ENCODE data around the gene EDIL3. TPM values are rescaled to one million over a fixed set of nuclear protein-coding genes. Genes with fewer than 3 reads are reported as not detected.

EDIL3 gene
- total RNA-seq, 1 experiment from 2014 or later, result 0.07 TPM

DNA sequence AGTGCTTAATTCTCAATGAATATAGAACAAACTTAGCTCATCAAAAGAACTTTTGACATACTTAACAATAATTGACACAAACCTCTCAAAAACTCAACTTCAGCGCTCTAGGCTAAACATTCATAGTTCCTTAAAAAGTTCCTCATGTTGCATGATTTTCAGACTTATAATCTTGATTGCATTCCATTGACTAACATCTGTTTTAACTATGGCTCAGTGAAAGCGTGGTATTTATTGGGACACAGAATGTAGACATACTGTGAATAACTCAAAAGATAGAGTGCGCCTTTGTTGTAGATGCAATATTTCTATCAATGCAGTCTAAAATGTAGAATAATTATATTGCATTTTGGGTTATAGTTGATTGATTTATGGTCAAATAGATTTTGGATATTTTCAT is 436.9 kb downstream of the EDIL3 start:
- TF ChIP-seq, protein P1, sequence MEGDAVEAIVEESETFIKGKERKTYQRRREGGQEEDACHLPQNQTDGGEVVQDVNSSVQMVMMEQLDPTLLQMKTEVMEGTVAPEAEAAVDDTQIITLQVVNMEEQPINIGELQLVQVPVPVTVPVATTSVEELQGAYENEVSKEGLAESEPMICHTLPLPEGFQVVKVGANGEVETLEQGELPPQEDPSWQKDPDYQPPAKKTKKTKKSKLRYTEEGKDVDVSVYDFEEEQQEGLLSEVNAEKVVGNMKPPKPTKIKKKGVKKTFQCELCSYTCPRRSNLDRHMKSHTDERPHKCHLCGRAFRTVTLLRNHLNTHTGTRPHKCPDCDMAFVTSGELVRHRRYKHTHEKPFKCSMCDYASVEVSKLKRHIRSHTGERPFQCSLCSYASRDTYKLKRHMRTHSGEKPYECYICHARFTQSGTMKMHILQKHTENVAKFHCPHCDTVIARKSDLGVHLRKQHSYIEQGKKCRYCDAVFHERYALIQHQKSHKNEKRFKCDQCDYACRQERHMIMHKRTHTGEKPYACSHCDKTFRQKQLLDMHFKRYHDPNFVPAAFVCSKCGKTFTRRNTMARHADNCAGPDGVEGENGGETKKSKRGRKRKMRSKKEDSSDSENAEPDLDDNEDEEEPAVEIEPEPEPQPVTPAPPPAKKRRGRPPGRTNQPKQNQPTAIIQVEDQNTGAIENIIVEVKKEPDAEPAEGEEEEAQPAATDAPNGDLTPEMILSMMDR (IDR thresholded peaks at IDR 0.05; ENCODE audit: unreplicated experiment), result no peak
- intact Hi-C loops (cut with micrococcal nuclease; ENCODE audit: unreplicated experiment), result no loop called here
- Mint-ChIP-seq H3K27me3 (ENCODE audit: unreplicated experiment) (no peaks in the 10 kb centered on the region), H3K27ac (ENCODE audit: unreplicated experiment) (no peak overlapping the region), H3K4me1 (ENCODE audit: low read depth, unreplicated experiment) (no peaks in the 10 kb centered on the region), H3K9me3 (ENCODE audit: low read depth, unreplicated experiment) (no peaks in the 10 kb centered on the region), H3K36me3 (ENCODE audit: insufficient read depth, unreplicated experiment) (no peaks in the 10 kb centered on the region), H3K4me3 (ENCODE audit: low read depth, unreplicated experiment) (no peak overlapping the region)
- BruUV-seq (replicated peaks), result no TSS peak
- no peak for DNase-seq
- CTCF ChIA-PET, result no interaction called here

DNA sequence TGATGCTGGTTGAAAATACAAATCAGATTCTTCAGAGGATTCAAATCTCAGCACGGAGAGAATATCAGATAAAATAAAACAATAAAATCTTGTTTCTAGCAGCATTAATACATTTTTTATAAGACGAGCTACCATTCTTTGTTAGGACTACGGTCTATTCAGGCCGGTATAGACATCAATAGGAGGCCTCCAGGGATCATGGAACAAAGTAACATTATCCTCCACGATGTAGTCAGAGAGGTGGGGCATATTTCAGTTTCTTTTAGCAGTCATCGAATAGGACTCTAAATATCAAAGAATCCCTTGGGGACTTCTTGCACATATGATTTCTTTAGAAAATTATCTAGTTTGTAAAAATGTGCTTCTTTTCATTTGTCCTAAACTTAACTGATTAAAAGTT is 438.2 kb downstream of the EDIL3 start:
- BruUV-seq (replicated peaks), result no TSS peak
- H3K4me1 Mint-ChIP-seq (ENCODE audit: low read depth, unreplicated experiment), result no peaks in the 10 kb centered on the region
- TF ChIP-seq, protein P1 (IDR thresholded peaks at IDR 0.05; ENCODE audit: unreplicated experiment), result no peak
- no peaks in the 10 kb centered on the region for H3K36me3 Mint-ChIP-seq (ENCODE audit: insufficient read depth, unreplicated experiment)
- no peaks in the 10 kb centered on the region for H3K9me3 Mint-ChIP-seq (ENCODE audit: low read depth, unreplicated experiment)
- H3K27ac Mint-ChIP-seq (ENCODE audit: unreplicated experiment), result no peak overlapping the region
- no peaks in the 10 kb centered on the region for H3K27me3 Mint-ChIP-seq (ENCODE audit: unreplicated experiment)
- intact Hi-C loops (cut with micrococcal nuclease; ENCODE audit: unreplicated experiment), result no loop called here
- no peak overlapping the region for H3K4me3 Mint-ChIP-seq (ENCODE audit: low read depth, unreplicated experiment)
- CTCF ChIA-PET, result no interaction called here
- DNase-seq, result no peak

DNA sequence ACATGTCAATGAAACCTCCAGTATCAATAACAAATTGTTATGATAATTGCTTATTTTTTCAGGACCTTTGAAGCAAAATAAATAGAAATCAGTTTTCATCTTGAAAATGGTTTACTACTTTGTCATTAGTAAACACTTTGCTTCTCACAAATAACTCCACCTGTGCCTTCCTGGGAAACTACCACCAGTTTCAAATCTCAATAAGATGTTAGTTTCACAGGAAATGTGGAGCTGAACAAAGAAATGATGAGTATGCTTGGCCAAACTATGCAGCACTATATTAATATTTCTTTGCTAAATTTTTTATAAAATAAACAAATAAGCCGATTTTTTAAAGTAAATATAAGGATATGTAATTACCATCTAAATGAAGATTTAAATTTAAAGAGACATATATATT is 442.5 kb downstream of the EDIL3 start:
- intact Hi-C loops (cut with micrococcal nuclease; ENCODE audit: unreplicated experiment), result no loop called here
- CTCF ChIA-PET, result no interaction called here
- Mint-ChIP-seq H3K9me3 (ENCODE audit: low read depth, unreplicated experiment) (no peaks in the 10 kb centered on the region), H3K4me3 (ENCODE audit: low read depth, unreplicated experiment) (no peak overlapping the region), H3K36me3 (ENCODE audit: insufficient read depth, unreplicated experiment) (no peaks in the 10 kb centered on the region), H3K27me3 (ENCODE audit: unreplicated experiment) (no peaks in the 10 kb centered on the region), H3K4me1 (ENCODE audit: low read depth, unreplicated experiment) (no peaks in the 10 kb centered on the region), H3K27ac (ENCODE audit: unreplicated experiment) (no peak overlapping the region)
- DNase-seq, result no peak
- TF ChIP-seq, protein P1 (IDR thresholded peaks at IDR 0.05; ENCODE audit: unreplicated experiment), result no peak
- BruUV-seq (replicated peaks), result no TSS peak

DNA sequence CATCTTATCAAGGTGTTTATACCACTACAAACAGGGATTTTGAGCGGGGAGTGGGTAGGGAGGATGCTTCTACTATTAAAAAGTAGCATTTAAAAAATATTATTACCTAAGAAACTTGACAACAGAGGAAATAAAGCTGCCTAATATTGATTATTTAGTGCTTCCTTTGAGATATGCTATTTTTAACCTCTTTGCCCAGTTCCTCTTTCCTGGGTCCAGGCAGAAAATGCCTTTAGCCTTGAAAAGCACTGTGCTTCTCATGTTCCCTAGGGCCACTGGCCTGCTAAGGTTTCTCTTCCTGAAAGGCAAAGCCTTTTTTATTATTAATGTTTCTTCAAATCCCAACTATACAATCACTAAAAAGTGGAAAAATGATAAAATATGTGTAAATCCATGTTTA is 446.8 kb downstream of the EDIL3 start:
- H3K27me3 Mint-ChIP-seq (ENCODE audit: unreplicated experiment), result no peaks in the 10 kb centered on the region
- CTCF ChIA-PET, result no interaction called here
- H3K4me1 Mint-ChIP-seq (ENCODE audit: low read depth, unreplicated experiment), result no peaks in the 10 kb centered on the region
- DNase-seq, result no peak
- no TSS peak for BruUV-seq (replicated peaks)
- no peaks in the 10 kb centered on the region for H3K9me3 Mint-ChIP-seq (ENCODE audit: low read depth, unreplicated experiment)
- TF ChIP-seq, protein P1 (IDR thresholded peaks at IDR 0.05; ENCODE audit: unreplicated experiment), result no peak
- H3K4me3 Mint-ChIP-seq (ENCODE audit: low read depth, unreplicated experiment), result no peak overlapping the region
- intact Hi-C loops (cut with micrococcal nuclease; ENCODE audit: unreplicated experiment), result no loop called here
- no peaks in the 10 kb centered on the region for H3K36me3 Mint-ChIP-seq (ENCODE audit: insufficient read depth, unreplicated experiment)
- H3K27ac Mint-ChIP-seq (ENCODE audit: unreplicated experiment), result no peak overlapping the region

DNA sequence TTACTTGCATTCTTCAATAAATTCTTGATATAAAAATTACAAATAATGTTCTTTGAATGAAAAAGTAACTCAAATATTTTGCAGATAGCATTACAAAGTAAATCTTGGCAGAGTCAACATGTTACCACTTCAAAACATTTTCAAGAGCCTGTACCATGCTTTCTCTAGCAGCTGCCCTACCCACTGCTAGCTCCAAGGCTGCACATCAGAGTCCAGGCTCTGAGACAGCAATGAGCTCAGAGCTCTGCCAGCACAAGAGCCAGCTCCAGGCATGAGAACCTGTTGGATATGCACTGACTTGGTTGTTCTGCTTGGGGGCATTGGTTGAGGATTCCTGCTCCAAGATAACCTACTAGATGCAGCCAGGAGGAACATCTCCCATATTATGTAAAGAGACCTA is 452.7 kb downstream of the EDIL3 start:
- TF ChIP-seq, protein P1 (IDR thresholded peaks at IDR 0.05; ENCODE audit: unreplicated experiment), result no peak
- peaks cover 15% of the 10 kb centered on the region for H3K4me1 Mint-ChIP-seq (ENCODE audit: low read depth, unreplicated experiment)
- H3K27me3 Mint-ChIP-seq (ENCODE audit: unreplicated experiment), result no peaks in the 10 kb centered on the region
- CTCF ChIA-PET, result no interaction called here
- DNase-seq, result no peak
- no TSS peak for BruUV-seq (replicated peaks)
- no peak overlapping the region for H3K4me3 Mint-ChIP-seq (ENCODE audit: low read depth, unreplicated experiment)
- no peak overlapping the region for H3K27ac Mint-ChIP-seq (ENCODE audit: unreplicated experiment)
- intact Hi-C loops (cut with micrococcal nuclease; ENCODE audit: unreplicated experiment), result no loop called here
- H3K36me3 Mint-ChIP-seq (ENCODE audit: insufficient read depth, unreplicated experiment), result no peaks in the 10 kb centered on the region
- H3K9me3 Mint-ChIP-seq (ENCODE audit: low read depth, unreplicated experiment), result peaks cover 4% of the 10 kb centered on the region

Data from Calu3 (cell line).